Calu3 (cell line): Measurements from ENCODE around the gene MOB3B. TPM values are rescaled to one million over a fixed set of nuclear protein-coding genes. Genes with fewer than 3 reads are reported as not detected.
A peak's percentile ranks its signal among the peaks of the same experiment; 100 is the strongest.

ENCODE experiments used
- BruUV-seq: library from RNA; stranded (reverse); fragments of 400-500 nt; replicated peaks from 2 replicates; lab custom pipeline; 2021; lab: Mats Ljungman, UMichigan
- CTCF ChIA-PET: fragments of 300-600 bp; sonication (Branson Sonifier 250); formaldehyde crosslinking; loops from one replicate; lab custom pipeline; 2022; ENCODE audit warnings: antibody characterized with exemption; lab: Charles Lee
- DNase-seq: peaks from one replicate; pipeline ENCODE4 v3.0.0; 2022
- H3K27ac Mint-ChIP-seq: one replicate; pipeline ENCODE4 v1.8.0; 2022; ENCODE audit warnings: mixed read lengths; ENCODE audit not compliant: unreplicated experiment
- H3K27me3 Mint-ChIP-seq: one replicate; pipeline ENCODE4 v1.8.0; 2022; ENCODE audit warnings: mixed read lengths; ENCODE audit not compliant: unreplicated experiment
- H3K36me3 Mint-ChIP-seq: one replicate; pipeline ENCODE4 v1.8.0; 2022; ENCODE audit warnings: mild to moderate bottlenecking, moderate library complexity, mixed read lengths; ENCODE audit not compliant: insufficient read depth, unreplicated experiment
- H3K4me1 Mint-ChIP-seq: one replicate; pipeline ENCODE4 v1.8.0; 2022; ENCODE audit warnings: mild to moderate bottlenecking, low read depth, mixed read lengths; ENCODE audit not compliant: unreplicated experiment
- H3K4me3 Mint-ChIP-seq: one replicate; pipeline ENCODE4 v1.8.0; 2022; ENCODE audit warnings: mild to moderate bottlenecking, low read depth, moderate library complexity, mixed read lengths; ENCODE audit not compliant: unreplicated experiment
- H3K9me3 Mint-ChIP-seq: one replicate; pipeline ENCODE4 v1.8.0; 2022; ENCODE audit warnings: low read depth, mixed read lengths; ENCODE audit not compliant: unreplicated experiment
- intact Hi-C: fragments of 100-400 bp; cut with micrococcal nuclease; formaldehyde crosslinking; loops from one replicate; pipeline ENCODE4 v1.10.0; 2022; ENCODE audit not compliant: unreplicated experiment
- total RNA-seq: library from RNA; stranded (reverse); gene quantifications from 2 replicates; pipeline ENCODE4 v1.2.3, GENCODE V29; 2022
- TF ChIP-seq, protein P1 (sequence below): fragments of 200-600 bp; IDR thresholded peaks from one replicate; pipeline ENCODE4 v1.8.0; 2022; ENCODE audit warnings: antibody characterized with exemption; ENCODE audit not compliant: unreplicated experiment

The MOB3B gene
- total RNA-seq, 1 experiment from 2014 or later = 7.6 TPM

DNA sequence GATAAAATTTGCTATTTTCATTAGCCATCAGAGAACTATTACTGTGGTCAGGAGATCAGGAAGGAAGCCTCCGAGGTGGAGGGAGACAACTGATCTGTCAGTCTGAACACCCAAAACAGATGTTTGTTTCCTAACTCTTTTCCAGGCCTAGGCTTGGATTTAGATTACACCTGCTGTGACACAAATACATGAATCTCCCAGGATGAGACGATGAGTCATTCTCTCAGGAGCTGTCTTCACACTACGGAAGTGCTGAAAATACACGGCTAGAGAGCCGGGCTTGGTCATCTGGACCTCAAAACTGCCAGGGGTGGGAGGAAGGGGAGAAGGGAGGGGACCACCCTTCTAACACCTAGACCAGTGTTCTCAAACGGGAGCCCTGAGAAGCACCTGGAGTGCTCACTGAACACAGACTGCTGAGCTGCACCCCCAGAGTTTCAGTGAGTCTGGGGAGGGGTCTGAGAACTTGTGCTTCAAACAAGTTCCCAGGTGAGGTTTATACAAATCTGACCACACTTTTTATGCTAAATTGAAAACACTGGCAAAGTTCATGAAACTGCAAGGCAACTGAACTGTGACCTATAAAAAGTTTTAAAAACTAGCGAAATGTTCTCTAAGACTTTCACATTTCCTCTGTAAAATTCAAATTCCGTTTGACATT is 152.3 kb downstream of the MOB3B start:
- Mint-ChIP-seq H3K36me3 (peaks cover 6% of the 10 kb centered on the region), H3K9me3 (no peaks in the 10 kb centered on the region), H3K4me1 (peaks cover 58% of the 10 kb centered on the region), H3K27me3 (no peaks in the 10 kb centered on the region), H3K27ac (no peak overlapping the region), H3K4me3 (no peak overlapping the region)
- DNase-seq = no peak
- BruUV-seq = no TSS peak
- intact Hi-C loops = no loop called here
- CTCF ChIA-PET = no interaction called here
- TF ChIP-seq, protein P1, sequence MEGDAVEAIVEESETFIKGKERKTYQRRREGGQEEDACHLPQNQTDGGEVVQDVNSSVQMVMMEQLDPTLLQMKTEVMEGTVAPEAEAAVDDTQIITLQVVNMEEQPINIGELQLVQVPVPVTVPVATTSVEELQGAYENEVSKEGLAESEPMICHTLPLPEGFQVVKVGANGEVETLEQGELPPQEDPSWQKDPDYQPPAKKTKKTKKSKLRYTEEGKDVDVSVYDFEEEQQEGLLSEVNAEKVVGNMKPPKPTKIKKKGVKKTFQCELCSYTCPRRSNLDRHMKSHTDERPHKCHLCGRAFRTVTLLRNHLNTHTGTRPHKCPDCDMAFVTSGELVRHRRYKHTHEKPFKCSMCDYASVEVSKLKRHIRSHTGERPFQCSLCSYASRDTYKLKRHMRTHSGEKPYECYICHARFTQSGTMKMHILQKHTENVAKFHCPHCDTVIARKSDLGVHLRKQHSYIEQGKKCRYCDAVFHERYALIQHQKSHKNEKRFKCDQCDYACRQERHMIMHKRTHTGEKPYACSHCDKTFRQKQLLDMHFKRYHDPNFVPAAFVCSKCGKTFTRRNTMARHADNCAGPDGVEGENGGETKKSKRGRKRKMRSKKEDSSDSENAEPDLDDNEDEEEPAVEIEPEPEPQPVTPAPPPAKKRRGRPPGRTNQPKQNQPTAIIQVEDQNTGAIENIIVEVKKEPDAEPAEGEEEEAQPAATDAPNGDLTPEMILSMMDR = no peak

DNA sequence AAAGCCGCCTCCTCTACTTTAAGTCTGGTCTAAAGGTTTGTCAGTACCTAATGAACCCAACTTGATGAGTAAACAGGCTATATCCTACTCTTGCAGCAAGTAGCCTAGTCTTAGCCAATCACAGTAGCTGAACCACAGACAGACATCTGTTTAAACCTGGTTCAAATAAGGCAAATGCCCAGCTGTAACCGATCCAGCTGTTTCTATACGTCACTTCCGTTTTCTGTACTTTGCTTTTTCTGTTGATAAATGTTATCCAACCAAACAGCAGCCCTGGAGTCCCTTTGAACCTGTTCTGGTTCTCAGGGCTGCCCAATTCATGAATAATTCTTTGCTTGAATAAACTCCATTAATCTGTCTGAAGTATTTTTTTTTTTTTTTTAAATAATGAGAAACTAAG is 155.8 kb downstream of the MOB3B start:
- BruUV-seq = no TSS peak
- DNase-seq = no peak
- no peak overlapping the region for H3K4me3 Mint-ChIP-seq
- H3K36me3 Mint-ChIP-seq = no peaks in the 10 kb centered on the region
- H3K4me1 Mint-ChIP-seq = peaks cover 58% of the 10 kb centered on the region
- intact Hi-C loops = loop anchor here (5.0 kb wide), 2 partner anchors 37 to 53 kb away; no protein-coding TSS in a partner anchor
- H3K27me3 Mint-ChIP-seq = no peaks in the 10 kb centered on the region
- TF ChIP-seq, protein P1 = no peak
- no peaks in the 10 kb centered on the region for H3K9me3 Mint-ChIP-seq
- H3K27ac Mint-ChIP-seq = no peak overlapping the region
- CTCF ChIA-PET = no interaction called here

DNA sequence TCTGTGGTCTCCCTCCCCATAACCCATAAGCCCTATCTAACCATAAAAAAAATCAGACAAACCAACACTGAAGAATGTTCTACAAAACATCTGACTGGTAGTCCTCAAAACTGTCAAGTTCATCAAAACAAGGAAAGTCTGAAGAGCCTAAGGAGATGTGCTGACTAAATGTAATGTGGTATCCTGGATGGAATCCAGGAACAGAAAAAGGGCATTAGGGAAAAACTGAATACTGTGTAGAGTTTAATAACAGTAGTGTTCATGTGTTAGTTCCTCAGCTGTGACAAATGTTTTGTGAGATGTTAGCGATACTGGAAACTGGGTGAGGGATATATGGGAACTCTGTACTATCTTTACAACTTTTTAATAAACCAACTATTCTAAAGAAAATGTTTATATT is 157.0 kb downstream of the MOB3B start:
- TF ChIP-seq, protein P1 = no peak
- no peaks in the 10 kb centered on the region for H3K27me3 Mint-ChIP-seq
- H3K4me1 Mint-ChIP-seq = peaks cover 57% of the 10 kb centered on the region
- intact Hi-C loops = loop anchor here (5.0 kb wide), 2 partner anchors 35 to 55 kb away; no protein-coding TSS in a partner anchor
- CTCF ChIA-PET = interaction anchor here (0.6 kb wide), 1 partner anchor 430 kb away, joined by 5 read pairs; no protein-coding TSS in a partner anchor
- H3K27ac Mint-ChIP-seq = peak overlapping the region; percentile 75
- no peak overlapping the region for H3K4me3 Mint-ChIP-seq
- no peaks in the 10 kb centered on the region for H3K36me3 Mint-ChIP-seq
- H3K9me3 Mint-ChIP-seq = no peaks in the 10 kb centered on the region
- no TSS peak for BruUV-seq
- DNase-seq = no peak

DNA sequence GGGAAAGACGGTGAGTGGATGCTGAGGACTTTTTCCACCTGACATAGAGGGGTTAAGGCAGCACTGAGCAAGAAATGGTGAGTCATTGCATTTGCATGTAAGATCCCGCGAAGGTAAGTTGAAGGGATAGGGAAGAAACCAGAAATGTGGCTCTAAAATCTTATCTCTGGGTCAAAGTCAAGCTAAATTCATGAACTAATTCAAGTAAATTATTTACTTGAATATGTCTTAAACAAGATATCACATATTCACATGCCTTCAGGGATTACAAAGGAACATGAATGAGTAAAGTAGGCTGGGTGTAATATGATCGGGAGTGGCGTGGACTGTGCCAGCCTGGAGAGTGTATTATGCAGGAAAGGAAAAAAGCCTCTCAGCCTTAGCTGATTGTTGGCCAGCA is 158.2 kb downstream of the MOB3B start:
- Mint-ChIP-seq H3K4me1 (peaks cover 62% of the 10 kb centered on the region), H3K27ac (peak overlapping the region; percentile 75), H3K27me3 (no peaks in the 10 kb centered on the region), H3K4me3 (peak overlapping the region; percentile 4), H3K36me3 (no peaks in the 10 kb centered on the region), H3K9me3 (no peaks in the 10 kb centered on the region)
- BruUV-seq = no TSS peak
- intact Hi-C loops = loop anchor here (5.0 kb wide), 2 partner anchors 34 to 56 kb away; no protein-coding TSS in a partner anchor
- TF ChIP-seq, protein P1 = no peak
- peak; percentile 48 for DNase-seq
- CTCF ChIA-PET = interaction anchor here (0.7 to 0.9 kb wide), 3 partner anchors 10 to 326 kb away, joined by 3 read pairs; no protein-coding TSS in a partner anchor
